Muscle of arm (tissue), 14 donors: ENCODE results near the gene DPEP1. TPM values are rescaled to one million over a fixed set of nuclear protein-coding genes. Genes with fewer than 3 reads are reported as not detected.
"Not testable (repeated sequence)": the region's sequence is repeated elsewhere in the genome, so short reads cannot be mapped to it uniquely, and the experiment has no call there.

Experiments used
- DNase-seq: peaks from one replicate; pipeline ENCODE4 v3.0.0-alpha.2; 2013
- long read RNA-seq, 11 donors: transcript quantifications; one replicate each; lab custom pipeline, GENCODE V29; 2026
- polyA plus RNA-seq, 12 donors: library from polyadenylated mRNA; unstranded; fragments of 120-200 nt; gene quantifications; one replicate each; pipeline ENCODE4 v1.2.1, GENCODE V29; 2013; ENCODE audit not compliant: insufficient read length in 12 of 12

Gene DPEP1
- polyA plus RNA-seq: 1 to 10 TPM in 3 of 12 donors, under 1 TPM in 7, not detected in 2; 0.30 to 4.1 (median 0.76) TPM
- long read RNA-seq, donor 1, transcript DPEP1-201 (10 exons, 1,592 nt): major isoform, 15 of 61 reads
- long read RNA-seq, donor 1, partial matches to known transcripts: 43 of 61 reads
- long read RNA-seq, donor 1, other reads (novel, unspliced or antisense): 0 of 61 reads
- long read RNA-seq, donor 2: 0 reads
- long read RNA-seq, donor 3: 0 reads
- long read RNA-seq, donor 4: 0 reads
- long read RNA-seq, donor 5: 0 reads
- long read RNA-seq, donor 6: 0 reads
- long read RNA-seq, donor 7: 0 reads
- long read RNA-seq, donor 8: 0 reads
- long read RNA-seq, donor 9, partial matches to known transcripts: 12 of 12 reads
- long read RNA-seq, donor 9, other reads (novel, unspliced or antisense): 0 of 12 reads
- long read RNA-seq, donor 10: 0 reads
- long read RNA-seq, donor 11: 0 reads

GRCh38 chr16:89613231-89613953, at the start of gene DPEP1:
TSS of gene DPEP1 (plus strand) at chr16:89613642. CDS start at chr16:89630411, 16,769 bp downstream.
- no peak for DNase-seq

- DNase-seq: no peak
Observed at GRCh38 chr16:89564476-89565255, 48.8 kb upstream of the DPEP1 start.

GRCh38 chr16:89565256-89565505, 48.3 kb upstream of the DPEP1 start:
- no peak for DNase-seq

- no peak for DNase-seq
Observed at GRCh38 chr16:89565506-89566372, 47.7 kb upstream of the DPEP1 start.

GRCh38 chr16:89567656-89568594, 45.5 kb upstream of the DPEP1 start:
- DNase-seq: no peak

GRCh38 chr16:89569506-89570341, 43.7 kb upstream of the DPEP1 start:
- DNase-seq: no peak

- DNase-seq: no peak
Observed at GRCh38 chr16:89570342-89570923, 43.0 kb upstream of the DPEP1 start.

GRCh38 chr16:89570983-89571598, 42.4 kb upstream of the DPEP1 start:
- DNase-seq: not testable (repeated sequence)

- no peak for DNase-seq
Observed at GRCh38 chr16:89571636-89572035, 41.8 kb upstream of the DPEP1 start.

GRCh38 chr16:89572073-89572484, 41.4 kb upstream of the DPEP1 start:
- no peak for DNase-seq

- DNase-seq: no peak
Observed at GRCh38 chr16:89572485-89573205, 40.8 kb upstream of the DPEP1 start.

GRCh38 chr16:89573826-89574680, 39.4 kb upstream of the DPEP1 start:
- no peak for DNase-seq

- no peak for DNase-seq
Observed at GRCh38 chr16:89574681-89575246, 38.7 kb upstream of the DPEP1 start.

GRCh38 chr16:89575247-89576152, 37.9 kb upstream of the DPEP1 start, which contains the start of gene CPNE7:
TSS of gene CPNE7 (plus strand) at chr16:89575758. CDS start at chr16:89575898, 140 bp downstream.
- DNase-seq: no peak
